DND-41 (cell line): ENCODE measurements around the gene HSD17B14.
"Not testable (repeated sequence)": the region's sequence is repeated elsewhere in the genome, so short reads cannot be mapped to it uniquely, and the experiment has no call there.

Experiments
- ATAC-seq: fragments of 200-7000 bp; cut with Tn5 transposase; 3 replicates; pipeline ENCODE4 v1.9.1; 2021; ENCODE audit warnings: low read depth; ENCODE audit not compliant: insufficient read depth
- DNase-seq: peaks from one replicate; pipeline ENCODE4 v3.0.0-alpha.2; 2020
- H2AFZ ChIP-seq: 2 replicates; pipeline ENCODE4 v1.6.0; 2012; ENCODE audit warnings: low read depth, low read length
- H3K27ac ChIP-seq: 2 replicates; pipeline ENCODE4 v1.5.1; 2012; ENCODE audit warnings: low read length, inconsistent platforms
- H3K27me3 ChIP-seq: fragments of 200-600 bp; sonication (generic); 2 replicates; pipeline ENCODE4 v1.6.0; 2012; ENCODE audit warnings: low read length, mild to moderate bottlenecking, inconsistent platforms; ENCODE audit not compliant: insufficient read depth, poor library complexity
- H3K36me3 ChIP-seq: 2 replicates; pipeline ENCODE4 v1.5.1; 2012; ENCODE audit warnings: low read length, inconsistent platforms; ENCODE audit not compliant: insufficient read depth
- H3K4me1 ChIP-seq: 2 replicates; pipeline ENCODE4 v1.5.1; 2012; ENCODE audit warnings: mild to moderate bottlenecking, low read length; ENCODE audit not compliant: insufficient read depth
- H3K4me2 ChIP-seq: 2 replicates; pipeline ENCODE4 v1.6.0; 2012; ENCODE audit warnings: mild to moderate bottlenecking, moderate library complexity, low read length, inconsistent platforms; ENCODE audit not compliant: insufficient read depth
- H3K4me3 ChIP-seq, 2 experiments: fragments of 200-600 bp in 1 of 2; shearing (Covaris generic) in 1 of 2; 2 replicates each; pipeline ENCODE4 v1.5.1; 2012 to 2016; ENCODE audit warnings: inconsistent platforms in 2 of 2, low read length in 2 of 2, mild to moderate bottlenecking in 2 of 2, low read depth in 1 of 2, moderate library complexity in 1 of 2
- H3K79me2 ChIP-seq: 2 replicates; pipeline ENCODE4 v1.6.0; 2012; ENCODE audit warnings: low read length, inconsistent platforms; ENCODE audit not compliant: insufficient read depth
- H3K9ac ChIP-seq: 2 replicates; pipeline ENCODE4 v1.6.0; 2012; ENCODE audit warnings: low read depth, mild to moderate bottlenecking, inconsistent platforms, low read length, moderate library complexity
- H3K9me3 ChIP-seq: 2 replicates; pipeline ENCODE4 v1.5.1; 2012; ENCODE audit warnings: low read length, moderate library complexity, mild to moderate bottlenecking, inconsistent platforms; ENCODE audit not compliant: insufficient read depth, severe bottlenecking
- H4K20me1 ChIP-seq: 2 replicates; pipeline ENCODE4 v1.6.0; 2012; ENCODE audit warnings: low read length; ENCODE audit not compliant: insufficient read depth
- EZH2 ChIP-seq: IDR thresholded peaks from 3 replicates; pipeline ENCODE4 v1.6.1; 2012; ENCODE audit warnings: borderline replicate concordance, low read depth, mild to moderate bottlenecking, moderate library complexity, low read length, inconsistent platforms; ENCODE audit not compliant: severe bottlenecking
- TF ChIP-seq, protein P1 (sequence below): IDR thresholded peaks from 2 replicates; pipeline ENCODE4 v1.5.1; 2012; ENCODE audit warnings: borderline replicate concordance, low read length, moderate library complexity, mild to moderate bottlenecking; ENCODE audit not compliant: poor library complexity, severe bottlenecking; ENCODE audit errors: extremely low read depth

HSD17B14 gene

DNA sequence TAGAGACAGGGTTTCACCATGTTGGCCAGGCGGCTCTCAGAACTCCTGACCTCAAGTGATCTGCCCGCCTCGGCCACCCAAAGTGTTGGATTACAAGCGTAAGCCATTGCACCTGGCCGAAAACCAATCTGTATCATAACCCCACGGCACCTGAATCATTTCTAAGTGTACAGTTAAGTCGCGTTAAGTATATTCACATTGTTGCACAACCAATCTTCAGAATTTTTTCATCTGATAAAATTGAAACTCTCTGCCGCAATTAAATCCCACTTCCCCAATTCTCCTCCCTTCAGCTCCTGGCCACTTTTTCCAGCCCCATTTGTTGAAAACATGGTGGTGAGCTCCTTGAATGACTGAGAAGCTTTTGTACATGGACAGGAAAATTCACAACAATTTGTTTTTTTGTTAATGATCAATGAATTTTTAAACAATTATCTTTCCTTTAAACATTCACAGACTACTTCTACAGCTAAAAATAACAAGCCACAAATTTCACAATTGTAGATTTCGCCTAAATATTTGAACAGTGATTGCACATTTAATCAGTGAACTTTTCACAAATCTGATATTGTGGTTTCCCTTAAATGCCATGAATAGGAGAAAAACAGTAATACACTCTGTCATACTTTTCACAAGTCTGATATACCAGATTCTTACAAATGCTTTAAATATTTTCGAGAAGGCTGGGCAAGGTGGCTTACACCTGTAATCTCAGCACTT, 67.1 kb downstream of the HSD17B14 start:
- ATAC-seq (no peak), DNase-seq (no peak)
- Histone ChIP-seq H3K4me3 (no peak overlapping the region), H3K27me3 (no peaks in the 10 kb centered on the region), H4K20me1 (no peaks in the 10 kb centered on the region), H3K9me3 (no peaks in the 10 kb centered on the region), H2AFZ (no peak overlapping the region), H3K36me3 (no peaks in the 10 kb centered on the region), H3K4me2 (no peak overlapping the region), H3K9ac (no peak overlapping the region), H3K4me1 (no peaks in the 10 kb centered on the region), H3K27ac (no peak overlapping the region), H3K79me2 (no peaks in the 10 kb centered on the region)
- TF ChIP-seq, protein P1, sequence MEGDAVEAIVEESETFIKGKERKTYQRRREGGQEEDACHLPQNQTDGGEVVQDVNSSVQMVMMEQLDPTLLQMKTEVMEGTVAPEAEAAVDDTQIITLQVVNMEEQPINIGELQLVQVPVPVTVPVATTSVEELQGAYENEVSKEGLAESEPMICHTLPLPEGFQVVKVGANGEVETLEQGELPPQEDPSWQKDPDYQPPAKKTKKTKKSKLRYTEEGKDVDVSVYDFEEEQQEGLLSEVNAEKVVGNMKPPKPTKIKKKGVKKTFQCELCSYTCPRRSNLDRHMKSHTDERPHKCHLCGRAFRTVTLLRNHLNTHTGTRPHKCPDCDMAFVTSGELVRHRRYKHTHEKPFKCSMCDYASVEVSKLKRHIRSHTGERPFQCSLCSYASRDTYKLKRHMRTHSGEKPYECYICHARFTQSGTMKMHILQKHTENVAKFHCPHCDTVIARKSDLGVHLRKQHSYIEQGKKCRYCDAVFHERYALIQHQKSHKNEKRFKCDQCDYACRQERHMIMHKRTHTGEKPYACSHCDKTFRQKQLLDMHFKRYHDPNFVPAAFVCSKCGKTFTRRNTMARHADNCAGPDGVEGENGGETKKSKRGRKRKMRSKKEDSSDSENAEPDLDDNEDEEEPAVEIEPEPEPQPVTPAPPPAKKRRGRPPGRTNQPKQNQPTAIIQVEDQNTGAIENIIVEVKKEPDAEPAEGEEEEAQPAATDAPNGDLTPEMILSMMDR, result no peak
- TF ChIP-seq EZH2, result no peak

DNA sequence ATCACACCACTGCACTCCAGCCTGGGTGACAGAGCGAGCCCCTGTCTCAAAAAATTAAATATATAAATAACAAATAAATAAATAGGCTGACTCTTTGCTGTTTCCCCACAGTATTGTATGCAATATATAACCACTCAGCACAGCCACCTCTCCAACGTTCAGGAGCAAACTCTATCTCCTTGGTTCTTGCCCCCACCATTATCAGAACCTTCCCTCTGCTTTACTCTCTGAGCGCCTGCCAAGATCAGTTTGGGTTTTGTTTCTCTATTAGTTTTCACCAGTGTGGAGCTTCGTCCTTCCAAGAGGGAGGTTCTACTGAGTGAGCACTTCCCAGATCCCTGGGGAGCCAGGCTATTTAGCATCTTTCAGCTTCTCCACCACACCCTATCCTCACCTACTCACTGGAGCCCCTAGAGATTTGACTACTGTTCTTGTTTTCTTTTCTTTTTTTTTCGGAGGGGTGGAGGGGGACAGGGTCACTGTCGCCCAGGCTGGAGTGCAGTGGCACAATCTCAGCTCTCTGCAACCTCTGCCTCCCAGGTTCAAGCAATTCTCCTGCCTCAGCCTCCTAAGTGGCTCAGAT, 68.0 kb downstream of the HSD17B14 start:
- not testable (repeated sequence) for H3K4me2 ChIP-seq, H3K4me3 ChIP-seq, H3K27me3 ChIP-seq, ATAC-seq, H3K9me3 ChIP-seq, H3K9ac ChIP-seq, H3K79me2 ChIP-seq, H4K20me1 ChIP-seq, DNase-seq, H3K27ac ChIP-seq, H3K36me3 ChIP-seq, H2AFZ ChIP-seq, H3K4me1 ChIP-seq

DNA sequence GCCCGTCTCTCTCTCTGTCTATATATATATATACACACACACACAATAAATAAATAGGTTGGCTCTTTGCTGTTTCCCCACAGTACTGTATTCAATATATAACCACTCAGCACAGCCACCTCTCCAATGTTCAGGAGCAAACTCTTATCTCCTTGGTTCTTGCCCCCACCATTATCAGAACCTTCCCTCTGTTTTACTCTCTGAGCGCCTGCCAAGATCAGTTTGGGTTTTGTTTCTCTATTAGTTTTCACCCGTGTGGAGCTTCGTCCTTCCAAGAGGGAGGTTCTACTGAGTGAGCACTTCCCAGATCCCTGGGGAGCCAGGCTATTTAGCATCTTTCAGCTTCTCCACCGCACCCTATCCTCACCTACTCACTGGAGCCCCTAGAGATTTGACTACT, 70.5 kb downstream of the HSD17B14 start:
- not testable (repeated sequence) for H4K20me1 ChIP-seq, DNase-seq, H3K4me3 ChIP-seq, H3K9me3 ChIP-seq, H3K4me2 ChIP-seq, H3K36me3 ChIP-seq, H3K4me1 ChIP-seq, H2AFZ ChIP-seq, H3K27ac ChIP-seq, H3K27me3 ChIP-seq, ATAC-seq, H3K79me2 ChIP-seq, H3K9ac ChIP-seq
